NCI-H2107 (cell line): Measurements from ENCODE around the gene IDH2.
"Not testable (repeated sequence)": the region's sequence is repeated elsewhere in the genome, so short reads cannot be mapped to it uniquely, and the experiment has no call there.

Source experiments
- DNase-seq: peaks from one replicate; lab custom pipeline; 2025; lab: John Stamatoyannopoulos, UW

IDH2 gene

DNA sequence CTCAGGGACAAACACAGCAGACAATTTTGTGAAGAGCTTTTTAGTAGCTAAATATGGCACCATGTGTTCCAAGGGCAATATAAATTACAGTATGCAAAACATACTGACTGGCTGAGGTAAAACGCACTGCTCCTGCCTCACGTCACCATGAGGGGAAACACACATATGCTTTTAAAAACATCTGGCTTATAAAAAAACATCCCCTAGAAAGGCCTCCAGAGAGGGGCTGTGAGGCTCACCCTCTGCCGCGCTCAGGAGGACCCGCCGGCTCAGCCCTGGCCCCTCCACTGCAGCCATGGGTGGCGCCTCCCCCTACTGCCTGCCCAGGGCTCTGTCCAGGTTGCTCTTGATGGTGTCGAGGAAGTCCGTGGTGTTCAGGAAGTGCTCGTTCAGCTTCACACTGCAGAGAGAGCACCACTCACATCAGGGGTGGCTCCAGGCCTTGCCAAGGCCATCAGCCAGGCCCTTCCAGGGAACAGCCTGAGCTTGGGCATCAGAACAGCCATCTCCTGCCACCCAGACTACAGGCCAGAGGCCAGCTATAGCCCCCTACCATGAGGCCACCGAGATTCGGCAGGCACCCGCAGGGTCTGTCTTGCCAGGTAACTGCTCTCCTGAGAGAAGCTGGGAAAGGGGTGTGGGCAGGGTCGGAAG lies 18.2 kb downstream of the IDH2 start:
- DNase-seq = no peak

DNA sequence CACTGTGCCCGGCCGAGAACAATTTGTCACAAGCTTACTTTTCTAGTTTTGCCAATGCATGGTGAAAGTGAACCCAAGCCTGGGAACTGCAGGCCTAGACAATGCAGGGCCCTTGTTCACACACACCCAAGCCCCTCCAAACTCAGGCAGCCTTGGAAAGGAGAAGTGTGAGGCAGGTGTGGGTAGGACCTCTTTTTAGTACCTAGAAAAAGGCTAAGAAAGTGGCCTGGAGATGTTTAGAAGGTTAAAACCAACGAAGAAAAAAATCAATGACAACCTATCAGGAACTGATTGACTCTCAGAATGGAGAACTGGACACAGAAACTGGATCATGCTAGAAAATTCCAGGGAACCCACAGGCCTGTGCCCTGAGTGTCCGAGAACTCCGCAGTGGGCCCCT lies 18.8 kb downstream of the IDH2 start:
- DNase-seq = no peak

DNA sequence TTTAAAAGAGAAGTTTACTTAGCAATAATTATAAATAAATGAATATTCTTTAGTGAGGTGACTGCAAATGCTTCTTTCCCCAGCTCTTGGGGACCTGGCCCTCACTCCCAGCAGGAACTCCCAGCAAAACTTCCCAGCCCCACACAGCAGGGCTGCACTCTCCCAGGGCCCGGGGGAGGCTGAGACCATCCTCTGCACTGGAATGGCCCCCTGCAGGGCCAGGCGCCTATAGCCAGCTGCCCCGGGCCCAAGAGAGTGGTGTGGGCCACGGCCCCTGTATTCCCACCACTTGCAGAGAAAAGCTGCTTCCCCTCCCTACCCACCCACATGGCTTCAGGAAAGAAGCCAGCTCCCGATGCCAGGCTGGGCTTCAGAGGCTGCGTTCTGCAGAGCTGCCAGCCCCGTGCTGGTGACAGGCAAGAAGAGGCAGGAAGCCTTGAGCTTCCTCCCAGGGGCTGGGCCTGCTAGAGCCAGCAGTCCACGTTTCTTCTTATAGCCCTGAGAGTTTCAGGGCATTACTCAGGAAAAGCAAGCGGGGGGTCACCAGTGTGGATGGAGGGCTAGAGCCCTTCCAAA lies 20.0 kb downstream of the IDH2 start:
- no peak for DNase-seq

DNA sequence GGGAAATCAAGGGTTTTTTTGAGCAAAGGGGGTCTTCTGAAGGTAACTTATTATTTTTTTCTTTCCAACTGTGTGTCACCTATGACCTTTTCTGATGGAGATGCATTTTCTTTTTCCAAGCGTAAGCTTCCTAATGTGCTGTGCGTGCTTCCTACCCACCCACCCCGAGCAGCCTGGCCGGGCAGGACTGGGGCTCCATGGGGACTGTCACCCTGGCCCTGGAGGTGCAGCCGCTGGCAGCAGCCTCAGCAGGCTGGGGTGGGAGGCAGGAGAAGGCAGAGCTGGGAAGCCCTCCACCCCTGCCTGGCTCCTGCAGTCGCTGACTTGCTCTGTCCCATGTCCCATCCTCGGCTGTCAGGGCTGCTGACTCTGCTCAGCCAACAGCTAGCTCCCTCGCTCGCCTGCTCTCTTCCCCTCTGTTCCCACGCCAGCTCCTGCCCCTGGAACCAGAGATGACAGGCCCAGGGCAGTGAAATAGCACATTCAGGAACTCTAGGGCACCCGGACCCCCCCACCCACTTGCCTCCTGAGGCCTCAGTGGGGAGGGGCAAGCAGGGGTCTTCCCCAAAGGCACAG lies 21.4 kb downstream of the IDH2 start:
- DNase-seq = no peak

DNA sequence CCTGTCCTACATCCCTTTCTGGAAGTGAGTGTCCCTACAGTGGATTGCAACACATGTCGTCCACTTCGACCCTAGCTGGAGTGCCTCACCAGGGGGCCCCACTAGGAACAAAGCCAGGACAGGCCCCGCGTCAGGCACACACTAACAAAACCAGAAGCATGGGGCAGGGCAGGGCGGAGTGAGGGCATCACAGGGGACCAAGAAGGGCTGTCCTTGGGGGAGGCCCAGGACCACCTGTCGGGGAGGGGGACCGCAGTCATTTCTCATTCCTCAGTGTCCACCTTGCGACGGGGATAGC lies 21.9 kb downstream of the IDH2 start:
- no peak for DNase-seq

DNA sequence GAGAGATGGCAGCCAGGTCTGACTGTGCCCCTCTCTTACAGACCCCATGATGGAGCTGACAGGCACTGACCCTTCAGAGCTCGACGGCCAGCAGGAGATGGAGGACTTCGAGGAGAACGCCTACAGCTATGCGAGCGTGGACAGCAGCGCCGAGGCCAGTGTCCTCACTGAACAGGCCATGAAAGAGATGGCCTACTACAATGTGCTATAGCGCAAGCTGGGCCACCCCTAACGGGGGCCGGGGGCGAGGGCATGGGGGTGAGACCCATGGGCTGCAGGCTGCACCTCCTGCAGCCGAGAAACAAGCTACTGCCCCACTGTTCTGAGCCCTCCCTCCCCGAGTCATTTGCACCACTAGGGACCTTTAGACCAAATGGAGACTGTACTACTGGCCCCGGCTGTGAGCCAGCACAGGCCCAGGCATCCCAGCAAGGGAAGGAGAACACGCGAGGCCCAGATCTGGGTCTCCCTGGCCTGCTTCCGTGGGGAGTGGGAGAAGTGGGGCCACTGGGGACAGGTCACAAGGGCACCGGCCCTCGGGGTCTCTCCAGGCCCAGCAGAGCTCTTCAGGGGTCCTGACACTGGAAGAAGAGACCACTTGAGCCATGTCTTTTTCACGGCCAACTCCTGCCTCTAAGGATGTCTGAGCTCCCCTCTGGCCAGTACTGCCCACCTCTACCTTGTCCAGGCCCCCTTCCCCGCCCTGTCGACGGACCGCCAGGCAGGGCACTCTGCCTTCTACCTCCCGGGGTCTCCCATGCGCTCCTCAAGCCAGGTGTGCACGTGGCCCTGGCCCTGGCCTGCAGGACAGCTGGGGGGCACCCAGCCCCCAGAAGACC lies 22.4 kb downstream of the IDH2 start:
- no peak for DNase-seq

DNA sequence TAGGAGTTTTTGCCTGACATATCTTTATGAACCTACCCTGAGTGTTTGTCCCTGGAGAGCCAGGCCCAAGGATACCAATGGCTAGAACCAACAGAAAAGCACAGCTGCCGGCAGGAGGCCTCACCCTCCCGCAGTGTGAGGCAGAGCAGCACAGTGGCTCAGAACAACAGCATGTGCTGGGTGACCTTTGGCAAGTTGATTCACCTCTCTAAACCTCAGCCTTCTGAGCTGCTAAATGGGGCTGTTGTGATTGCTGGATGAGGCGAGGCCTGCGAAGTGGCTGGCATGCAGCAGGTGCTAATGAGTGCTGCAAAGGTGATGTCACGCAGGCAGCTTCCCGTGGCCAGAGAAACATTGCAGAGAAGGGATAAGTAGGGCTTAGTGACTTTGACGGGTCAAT lies 23.3 kb downstream of the IDH2 start:
- no peak for DNase-seq

DNA sequence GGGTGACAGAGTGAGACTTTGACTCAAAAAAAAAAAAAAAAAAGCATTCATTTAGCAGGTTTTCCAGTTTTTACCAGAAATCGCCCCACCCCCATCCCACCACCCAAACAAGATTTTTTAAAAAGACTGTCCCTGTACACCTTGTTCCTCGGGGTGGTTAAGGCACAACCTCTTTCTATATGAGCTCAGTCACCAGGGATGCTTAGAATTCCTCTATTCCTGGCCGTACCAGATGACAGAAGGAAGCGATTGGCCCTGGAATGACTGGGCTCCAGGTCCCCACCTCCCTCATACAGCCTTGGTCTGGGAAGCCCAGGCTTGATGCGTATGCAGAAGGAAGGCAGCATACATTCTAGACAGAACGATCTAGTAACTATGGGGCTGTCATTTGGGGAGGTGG lies 25.6 kb downstream of the IDH2 start:
- no peak for DNase-seq

DNA sequence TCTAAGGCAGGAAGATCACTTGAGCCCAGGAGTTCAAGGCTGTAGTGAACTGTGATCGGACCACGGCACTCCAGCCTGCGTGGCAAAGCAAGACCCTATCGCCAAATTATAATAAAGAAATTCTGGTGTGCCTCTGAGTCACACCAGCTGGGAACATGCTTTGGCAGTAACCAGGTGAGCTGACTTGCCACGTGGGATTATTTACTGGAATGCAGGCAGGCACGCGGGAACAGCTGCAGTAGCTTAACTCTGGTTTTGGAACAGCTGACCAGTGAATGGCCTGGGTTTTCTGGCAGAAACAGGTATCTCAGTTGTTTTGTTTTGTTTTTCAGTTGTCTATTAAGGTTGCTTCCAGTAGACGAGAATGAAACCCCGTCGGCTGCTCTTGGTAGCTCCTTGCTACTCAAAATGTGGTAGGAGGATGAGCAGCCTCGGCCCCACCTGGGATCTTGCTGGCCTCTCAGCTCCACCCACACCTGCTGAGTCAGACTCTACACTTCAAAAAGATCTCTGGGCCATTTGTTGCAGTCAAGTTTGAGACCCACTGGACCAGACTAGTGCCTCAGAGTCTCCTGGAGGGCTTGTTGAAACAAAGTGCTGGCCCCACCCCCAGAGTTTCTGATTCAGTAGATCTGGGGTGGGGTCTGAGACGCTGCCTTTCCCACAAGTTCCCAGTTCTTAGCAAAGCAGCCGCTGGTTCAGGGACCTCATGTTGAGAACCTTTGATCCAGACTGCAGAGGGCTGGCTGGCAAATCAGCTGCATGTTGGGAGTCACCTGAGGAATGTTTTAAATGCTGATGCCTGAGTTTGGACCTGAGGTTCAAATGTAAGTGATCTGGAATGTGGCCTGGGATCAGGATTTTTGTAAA lies 26.6 kb downstream of the IDH2 start:
- DNase-seq = no peak

DNA sequence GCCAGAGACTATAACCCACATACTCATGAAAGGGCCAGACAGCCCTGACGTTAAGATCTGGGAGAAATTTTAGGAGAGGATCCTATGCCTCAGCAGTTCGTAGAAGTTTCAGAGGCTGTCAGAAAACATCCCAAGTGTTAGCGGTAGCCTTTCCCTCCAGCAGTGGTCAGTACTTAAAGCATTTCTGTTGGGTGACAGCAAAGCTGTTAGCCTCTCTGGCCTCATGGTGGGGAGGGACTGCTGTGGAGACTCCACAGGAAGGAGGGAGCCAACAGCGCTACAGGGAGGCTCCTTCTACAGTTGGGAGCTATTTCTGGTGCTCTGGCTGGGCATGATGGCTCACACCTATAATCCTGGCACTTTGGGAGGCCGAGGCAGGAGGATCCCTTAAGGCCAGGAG lies 27.4 kb downstream of the IDH2 start:
- no peak for DNase-seq

DNA sequence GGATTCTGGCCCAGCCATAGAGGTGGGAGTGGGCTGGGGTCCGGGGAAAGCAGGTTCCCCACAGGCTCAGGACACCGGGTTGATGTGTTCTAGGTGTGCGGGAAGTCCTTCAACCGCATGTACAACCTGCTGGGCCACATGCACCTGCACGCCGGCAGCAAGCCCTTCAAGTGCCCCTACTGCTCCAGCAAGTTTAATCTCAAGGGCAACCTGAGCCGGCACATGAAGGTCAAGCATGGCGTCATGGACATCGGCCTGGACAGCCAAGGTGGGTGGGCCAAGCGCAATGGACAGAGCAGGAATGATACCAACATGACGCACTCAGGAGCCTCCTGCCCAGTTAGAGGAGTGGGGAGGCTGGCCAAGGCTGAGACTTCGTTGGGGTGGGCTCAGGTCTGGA lies 28.2 kb downstream of the IDH2 start:
- no peak for DNase-seq

DNA sequence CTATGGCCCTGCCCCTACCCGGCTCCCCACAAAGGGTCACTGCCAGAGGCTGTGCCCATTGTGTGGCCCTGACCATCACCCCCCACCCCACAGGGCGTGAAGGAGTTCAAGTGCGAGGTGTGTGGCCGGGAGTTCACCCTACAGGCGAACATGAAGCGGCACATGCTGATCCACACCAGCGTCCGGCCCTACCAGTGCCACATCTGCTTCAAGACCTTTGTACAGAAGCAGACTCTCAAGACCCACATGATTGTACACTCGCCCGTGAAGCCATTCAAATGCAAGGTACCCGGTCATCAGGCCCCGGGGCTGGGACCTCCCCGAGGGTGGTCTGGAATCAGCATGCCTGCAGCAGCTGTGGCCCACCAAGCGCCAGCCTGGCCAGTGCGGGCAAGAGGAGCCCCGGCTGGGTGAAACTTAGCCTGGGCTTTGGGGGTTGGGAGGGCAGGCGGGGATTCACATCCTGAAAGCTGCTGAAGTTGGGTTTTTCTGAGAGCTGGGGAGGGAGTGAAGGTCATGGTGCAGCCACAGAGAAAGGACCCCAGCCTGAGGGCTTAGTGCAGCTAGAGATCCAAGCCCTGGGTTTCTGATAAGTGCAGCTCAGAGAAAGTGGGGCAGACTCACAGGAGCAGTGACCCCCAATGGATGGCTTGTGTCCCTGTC lies 29.2 kb downstream of the IDH2 start:
- DNase-seq = no peak

DNA sequence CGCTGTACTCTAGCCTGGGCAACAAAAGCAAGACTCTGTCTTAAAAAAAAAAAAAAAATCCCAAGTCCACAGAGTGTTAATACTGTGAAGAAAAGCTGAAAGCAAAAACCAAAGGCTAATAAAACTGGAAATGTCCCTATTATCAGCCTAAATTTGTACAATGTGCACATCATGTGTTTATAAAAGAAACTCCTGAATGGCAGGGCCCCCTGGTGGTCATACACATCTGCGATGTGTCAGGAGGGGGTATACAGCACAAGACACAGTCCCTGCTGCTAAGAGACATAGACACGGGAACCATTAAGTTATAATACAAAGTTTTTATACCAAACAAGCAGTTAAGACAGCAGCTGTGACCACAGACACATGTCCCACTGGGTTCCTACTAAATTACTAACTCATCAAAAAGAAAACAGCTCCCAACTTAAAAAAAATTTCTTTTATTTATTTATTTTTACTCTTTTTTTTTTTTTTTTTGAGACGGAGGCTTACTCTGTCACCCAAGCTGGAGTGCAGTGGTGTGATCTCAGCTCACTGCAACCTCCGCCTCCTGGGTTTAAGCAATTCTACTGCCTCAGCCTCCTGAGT lies 31.0 kb downstream of the IDH2 start:
- DNase-seq = no peak

DNA sequence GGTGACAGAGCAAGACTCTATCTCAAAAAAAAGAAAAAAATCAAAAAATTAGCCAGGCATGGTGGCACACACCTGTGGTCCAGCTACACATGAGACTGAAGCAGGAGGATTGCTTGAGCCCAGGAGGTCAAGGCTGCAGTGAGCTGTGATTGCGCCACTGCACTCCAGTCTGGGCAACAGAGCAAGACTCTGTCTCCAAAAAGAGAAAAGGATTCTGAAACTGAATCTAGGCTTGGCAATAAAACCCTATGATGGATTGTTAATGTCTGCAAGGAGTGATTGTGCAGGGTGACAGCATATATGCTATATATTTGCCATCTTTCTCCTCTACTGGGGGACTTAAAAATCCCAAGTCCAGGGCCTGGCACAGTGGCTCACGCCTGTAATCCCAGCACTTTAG lies 31.6 kb downstream of the IDH2 start:
- not testable (repeated sequence) for DNase-seq

DNA sequence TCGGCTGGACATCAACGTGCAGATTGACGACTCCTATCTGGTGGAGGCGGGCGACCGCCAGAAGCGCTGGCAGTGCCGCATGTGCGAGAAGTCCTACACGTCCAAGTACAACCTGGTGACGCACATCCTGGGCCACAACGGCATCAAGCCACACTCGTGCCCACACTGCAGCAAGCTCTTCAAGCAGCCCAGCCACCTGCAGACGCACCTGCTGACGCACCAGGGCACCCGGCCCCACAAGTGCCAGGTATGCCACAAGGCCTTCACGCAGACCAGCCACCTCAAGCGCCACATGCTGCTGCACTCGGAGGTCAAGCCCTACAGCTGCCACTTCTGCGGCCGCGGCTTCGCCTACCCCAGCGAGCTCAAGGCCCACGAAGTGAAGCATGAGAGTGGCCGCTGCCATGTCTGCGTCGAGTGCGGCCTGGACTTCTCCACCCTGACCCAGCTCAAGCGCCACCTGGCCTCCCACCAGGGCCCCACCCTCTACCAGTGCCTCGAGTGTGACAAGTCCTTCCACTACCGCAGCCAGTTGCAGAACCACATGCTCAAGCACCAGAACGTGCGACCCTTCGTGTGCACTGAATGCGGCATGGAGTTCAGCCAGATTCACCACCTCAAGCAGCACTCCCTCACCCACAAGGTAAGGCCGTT lies 34.2 kb downstream of the IDH2 start:
- DNase-seq = no peak

DNA sequence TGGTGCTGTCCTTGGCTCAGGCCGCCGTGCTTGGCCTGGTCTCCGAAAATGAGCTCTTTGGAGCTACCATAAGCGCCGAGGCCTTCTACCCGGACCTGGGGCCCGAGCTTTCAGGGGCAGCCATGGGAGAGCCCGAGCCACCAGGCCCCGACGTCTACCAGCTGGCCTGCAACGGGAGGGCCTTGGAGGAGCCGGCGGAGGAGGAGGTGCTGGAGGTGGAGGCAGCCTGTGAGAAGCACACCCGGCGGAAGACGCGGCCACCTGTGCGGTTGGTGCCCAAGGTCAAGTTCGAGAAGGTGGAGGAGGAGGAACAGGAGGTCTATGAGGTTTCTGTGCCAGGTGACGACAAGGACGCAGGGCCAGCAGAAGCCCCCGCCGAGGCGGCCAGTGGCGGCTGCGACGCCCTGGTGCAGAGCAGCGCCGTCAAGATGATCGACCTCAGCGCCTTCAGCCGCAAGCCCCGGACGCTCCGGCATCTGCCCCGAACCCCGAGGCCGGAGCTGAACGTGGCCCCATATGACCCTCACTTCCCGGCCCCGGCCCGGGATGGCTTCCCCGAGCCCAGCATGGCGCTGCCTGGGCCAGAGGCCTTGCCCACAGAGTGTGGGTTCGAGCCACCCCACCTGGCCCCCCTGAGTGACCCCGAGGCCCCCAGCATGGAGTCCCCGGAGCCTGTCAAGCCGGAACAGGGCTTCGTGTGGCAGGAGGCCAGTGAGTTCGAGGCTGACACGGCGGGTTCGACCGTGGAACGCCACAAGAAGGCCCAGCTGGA lies 34.9 kb downstream of the IDH2 start:
- no peak for DNase-seq

DNA sequence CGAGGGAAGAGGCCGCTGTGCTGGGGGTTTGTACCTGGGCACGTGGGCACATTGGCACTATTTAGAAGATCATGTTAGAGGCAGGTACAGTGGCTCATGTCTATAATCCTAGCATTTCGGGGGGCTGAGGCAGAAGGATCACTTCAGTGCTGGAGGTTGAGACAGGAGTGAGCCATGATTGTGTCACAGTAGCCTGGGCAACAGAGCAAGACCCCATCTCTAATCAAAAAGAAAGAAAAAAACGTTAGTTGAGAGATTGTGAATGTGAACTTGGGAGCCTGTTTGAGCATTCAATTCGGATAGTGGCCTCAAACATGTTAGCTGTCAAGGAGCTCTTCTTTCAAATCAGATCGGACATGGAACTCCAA lies 36.6 kb downstream of the IDH2 start:
- DNase-seq = no peak

DNA sequence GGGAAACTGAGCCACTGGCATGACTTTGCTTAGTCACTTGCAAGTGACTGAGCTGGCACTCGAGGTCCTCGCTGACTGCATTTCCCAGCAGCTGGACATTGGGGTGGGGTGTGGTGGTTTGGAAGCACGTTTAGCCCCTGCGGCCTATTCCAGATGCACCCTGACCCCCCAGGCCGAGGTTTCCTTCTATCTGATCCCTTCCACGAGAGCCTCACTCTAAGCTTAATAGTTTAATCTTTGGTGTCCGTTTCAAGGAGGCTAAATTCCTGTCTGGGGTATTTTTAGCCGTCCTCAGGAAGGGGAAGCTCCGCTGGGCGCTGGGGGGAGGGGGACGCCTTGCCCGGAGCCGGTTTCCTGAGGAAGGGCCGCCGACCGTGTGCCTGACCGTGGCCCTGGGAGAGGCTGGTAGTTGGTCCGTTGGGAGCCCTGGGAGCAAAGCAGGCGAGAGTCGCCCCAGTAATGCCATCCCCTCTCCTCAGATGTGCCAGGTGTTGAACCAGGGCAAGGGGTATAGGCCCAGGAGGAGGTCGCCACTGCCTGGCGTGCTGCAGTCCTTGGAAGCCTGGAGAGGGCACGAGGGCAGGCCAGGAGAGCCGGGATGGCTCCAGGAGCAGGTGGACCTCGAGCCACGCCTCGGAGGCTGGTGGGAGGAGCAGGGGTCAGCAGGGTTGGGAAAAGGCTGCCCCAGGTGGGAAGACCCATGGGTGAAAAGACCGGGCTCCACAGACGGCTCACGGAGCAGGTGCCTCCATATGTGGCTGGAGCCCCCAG lies 37.2 kb downstream of the IDH2 start:
- no peak for DNase-seq

DNA sequence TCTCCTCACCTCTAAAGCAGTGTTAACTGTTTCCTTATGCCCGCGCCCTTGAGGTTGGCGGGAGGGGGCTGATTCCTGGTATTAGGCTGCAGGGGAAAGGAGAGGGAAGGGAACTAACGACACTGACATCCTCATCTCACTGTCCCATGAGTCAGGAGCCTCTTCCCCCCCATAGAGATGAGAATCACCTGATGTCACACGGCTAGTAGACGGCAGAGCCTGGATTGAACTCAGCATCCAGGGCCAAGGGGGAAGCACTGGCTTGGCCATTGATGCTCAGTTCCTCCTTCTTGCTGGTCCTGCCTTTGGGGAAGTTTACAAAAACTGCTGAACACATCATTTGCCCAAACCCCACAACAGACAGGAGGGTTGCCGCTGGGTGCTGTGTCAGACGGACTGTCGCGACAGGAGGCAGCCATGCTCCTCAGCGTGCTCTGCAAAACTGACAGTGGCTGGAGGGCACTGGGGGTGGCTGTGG lies 38.5 kb downstream of the IDH2 start:
- DNase-seq = no peak
